HEK293T (cell line): ENCODE results near the gene PCGF3.

Experiments
- CTCF ChIA-PET: fragments of 350-600 bp; formaldehyde crosslinking; extraction: SDS; loops from one replicate; lab custom pipeline; 2021; ENCODE audit warnings: antibody characterized with exemption, inconsistent platforms; lab: Yijun Ruan, JAX
- POLR2A ChIA-PET: fragments of 350-600 bp; formaldehyde crosslinking; extraction: SDS; loops from one replicate; lab custom pipeline; 2020; ENCODE audit warnings: antibody characterized with exemption, inconsistent platforms; lab: Yijun Ruan, JAX
- DNase-seq: peaks from one replicate; pipeline ENCODE4 v3.0.0; 2012; ENCODE audit warnings: mixed read lengths; ENCODE audit errors: extremely low spot score
- ARNT ChIP-seq: fragments of 450-650 bp; IDR thresholded peaks from 2 replicates; pipeline ENCODE4 v1.6.1; 2017; ENCODE audit warnings: mild to moderate bottlenecking
- BHLHE40 ChIP-seq: fragments of 450-650 bp; IDR thresholded peaks from 2 replicates; pipeline ENCODE4 v1.6.1; 2016; ENCODE audit warnings: mild to moderate bottlenecking, moderate library complexity, borderline replicate concordance
- CTBP1 ChIP-seq: fragments of 450-650 bp; IDR thresholded peaks from 2 replicates; pipeline ENCODE4 v1.6.1; 2016; ENCODE audit warnings: borderline replicate concordance
- ELF4 ChIP-seq: fragments of 450-650 bp; IDR thresholded peaks from 2 replicates; pipeline ENCODE4 v1.6.1; 2017; ENCODE audit warnings: antibody characterized with exemption
- FOXA1 ChIP-seq: fragments of 450-650 bp; IDR thresholded peaks from 2 replicates; pipeline ENCODE4 v1.6.1; 2016; ENCODE audit warnings: mild to moderate bottlenecking
- FOXK2 ChIP-seq: fragments of 450-650 bp; IDR thresholded peaks from 2 replicates; pipeline ENCODE4 v1.6.1; 2016; ENCODE audit warnings: mild to moderate bottlenecking
- FOXM1 ChIP-seq: fragments of 450-650 bp; IDR thresholded peaks from 2 replicates; pipeline ENCODE4 v1.6.1; 2017; ENCODE audit warnings: mild to moderate bottlenecking, borderline replicate concordance
- HDGF ChIP-seq: fragments of 450-650 bp; IDR thresholded peaks from 2 replicates; pipeline ENCODE4 v1.6.1; 2017; ENCODE audit warnings: antibody characterized with exemption, borderline replicate concordance
- L3MBTL2 ChIP-seq: fragments of 450-650 bp; conservative IDR thresholded peaks from 2 replicates; pipeline ENCODE4 v1.6.1; 2016; ENCODE audit warnings: mild to moderate bottlenecking
- LEF1 ChIP-seq: fragments of 450-650 bp; IDR thresholded peaks from 2 replicates; pipeline ENCODE4 v1.6.1; 2017; ENCODE audit warnings: mild to moderate bottlenecking, borderline replicate concordance
- NFRKB ChIP-seq: fragments of 450-650 bp; IDR thresholded peaks from 2 replicates; pipeline ENCODE4 v1.6.1; 2016; ENCODE audit warnings: mild to moderate bottlenecking, moderate library complexity
- SP1 ChIP-seq: fragments of 450-650 bp; IDR thresholded peaks from 2 replicates; pipeline ENCODE4 v1.6.1; 2017
- SUZ12 ChIP-seq: fragments of 450-650 bp; IDR thresholded peaks from 2 replicates; pipeline ENCODE4 v1.6.1; 2016; ENCODE audit warnings: mild to moderate bottlenecking
- TARDBP ChIP-seq: fragments of 450-650 bp; IDR thresholded peaks from 2 replicates; pipeline ENCODE4 v1.6.1; 2016
- ZNF384 ChIP-seq: fragments of 450-650 bp; IDR thresholded peaks from 2 replicates; pipeline ENCODE4 v1.6.1; 2016
- TF ChIP-seq, protein P1 (sequence below): fragments of 450-650 bp; IDR thresholded peaks from 2 replicates; pipeline ENCODE4 v1.6.1; 2016

The PCGF3 gene

DNA sequence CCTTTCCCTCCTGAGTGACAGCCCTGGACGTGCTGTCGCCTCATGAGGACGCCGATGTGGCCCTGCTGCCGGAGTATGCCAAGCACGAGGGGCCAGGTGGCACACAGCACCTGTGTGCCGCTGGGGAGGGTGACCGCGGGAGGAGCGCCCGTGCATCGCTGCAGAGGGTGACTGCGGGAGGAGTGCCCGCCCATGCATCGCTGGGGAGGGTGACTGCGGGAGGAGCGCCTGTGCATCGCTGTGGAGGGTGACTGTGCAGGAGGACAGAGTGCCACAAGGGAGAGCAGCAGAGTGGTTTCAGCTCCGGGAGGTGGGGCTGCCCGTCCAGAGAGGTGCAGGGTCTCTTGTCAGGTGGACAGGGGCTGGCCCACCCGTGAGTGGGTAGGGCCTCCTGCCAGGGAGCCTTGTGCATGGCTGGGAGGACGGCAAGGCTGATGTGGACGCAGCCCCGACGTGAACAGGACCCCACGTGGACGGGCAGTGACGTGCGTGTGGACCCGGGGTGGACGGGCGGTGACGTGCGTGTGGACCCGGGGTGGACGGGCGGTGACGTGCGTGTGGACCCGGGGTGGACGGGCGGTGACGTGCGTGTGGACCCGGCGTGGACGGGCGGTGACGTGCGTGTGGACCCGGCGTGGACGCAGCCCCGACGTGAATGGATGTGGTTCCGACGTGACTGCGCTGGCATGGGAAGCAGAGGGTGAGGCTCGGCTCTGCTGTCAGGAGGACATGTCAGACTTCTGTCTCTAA is 14.7 kb downstream of the PCGF3 start:
- ChIA-PET CTCF (interaction anchor here (0.8 kb wide), 1 partner anchor 21 kb away, joined by 3 read pairs; no protein-coding TSS in a partner anchor), POLR2A (no interaction called here)
- DNase-seq: no peak
- no peak for TF ChIP-seq FOXM1
- no peak for TF ChIP-seq TARDBP
- TF ChIP-seq L3MBTL2: no peak
- no peak for TF ChIP-seq FOXK2
- no peak for TF ChIP-seq SUZ12
- no peak for TF ChIP-seq CTBP1

DNA sequence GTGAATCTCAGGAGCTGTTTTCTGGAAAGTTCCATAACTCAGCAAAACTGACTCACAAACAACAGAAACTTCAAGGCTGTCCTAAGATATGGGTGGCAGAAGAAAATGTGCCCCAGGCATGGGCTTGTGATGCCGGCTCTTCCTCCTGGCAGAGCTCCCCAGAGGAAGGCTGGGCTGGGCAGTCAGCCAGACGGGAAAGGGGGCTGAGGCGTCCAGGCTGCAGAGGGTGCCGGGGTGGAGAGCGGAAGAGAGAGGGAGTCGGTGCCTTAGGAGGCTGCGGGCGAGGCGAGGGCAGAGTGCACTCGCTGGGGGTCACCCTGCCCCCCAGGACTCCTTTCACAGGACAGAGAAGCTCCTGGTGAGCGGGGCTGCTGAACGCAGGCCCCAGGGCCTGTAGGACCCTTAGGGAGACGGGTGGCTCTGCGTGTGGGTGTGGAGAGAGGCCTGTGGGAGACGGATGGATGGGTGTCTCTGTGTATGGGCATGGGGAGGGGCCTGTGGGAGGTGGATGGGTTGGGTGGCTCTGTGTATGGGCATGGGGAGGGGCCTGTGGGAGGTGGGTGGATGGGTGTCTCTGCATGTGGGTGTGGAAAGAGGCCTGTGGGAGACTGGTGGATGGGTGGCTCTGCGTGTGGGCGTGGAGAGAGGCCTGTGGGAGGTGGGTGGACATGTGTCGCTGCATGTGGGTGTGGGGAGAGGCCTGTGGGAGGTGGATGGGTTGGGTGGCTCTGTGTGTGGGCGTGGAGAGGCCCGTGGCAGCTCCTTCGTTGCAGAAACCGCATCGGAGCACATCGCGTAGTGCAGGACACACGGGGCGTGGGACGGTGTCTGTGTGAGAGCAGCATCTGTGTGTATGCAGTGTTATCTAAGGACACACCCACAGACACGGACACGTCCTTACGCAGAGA is 15.9 kb downstream of the PCGF3 start:
- TF ChIP-seq FOXM1 (no peak), SUZ12 (no peak), TARDBP (no peak), HDGF (no peak), CTBP1 (no peak), L3MBTL2 (no peak), FOXK2 (no peak), FOXA1 (no peak), ARNT (no peak), LEF1 (no peak), ELF4 (no peak)
- CTCF ChIA-PET: no interaction called here
- DNase-seq: no peak
- POLR2A ChIA-PET: no interaction called here

DNA sequence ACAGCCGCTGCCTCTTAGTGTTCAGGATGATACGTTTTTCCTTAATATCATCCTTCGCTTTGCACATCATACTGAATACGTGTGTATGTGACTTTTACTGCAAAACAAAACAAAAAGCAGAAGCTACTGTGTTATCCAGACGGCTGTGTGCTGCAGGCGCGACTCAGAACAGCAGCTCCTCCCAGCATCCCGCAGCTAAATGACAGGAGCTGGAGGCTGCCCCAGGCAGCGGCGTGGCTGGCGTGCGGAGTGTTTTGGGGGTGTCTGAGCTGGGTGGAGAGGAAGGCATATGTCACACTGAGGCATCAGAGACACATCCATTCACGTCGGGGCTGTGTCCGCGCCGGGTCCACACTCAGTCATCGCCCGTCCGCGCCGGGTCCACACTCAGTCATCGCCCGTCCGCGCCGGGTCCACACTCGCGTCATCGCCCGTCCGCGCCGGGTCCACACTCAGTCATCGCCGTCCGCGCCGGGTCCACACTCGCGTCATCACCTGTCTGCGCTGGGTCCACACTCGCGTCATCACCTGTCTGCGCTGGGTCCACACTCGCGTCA is 16.6 kb downstream of the PCGF3 start:
- POLR2A ChIA-PET: no interaction called here
- DNase-seq: no peak
- CTCF ChIA-PET: no interaction called here
- TF ChIP-seq ZNF384: no peak
- no peak for TF ChIP-seq FOXM1
- TF ChIP-seq SP1: no peak
- no peak for TF ChIP-seq SUZ12
- TF ChIP-seq HDGF: no peak
- no peak for TF ChIP-seq FOXK2
- no peak for TF ChIP-seq TARDBP

DNA sequence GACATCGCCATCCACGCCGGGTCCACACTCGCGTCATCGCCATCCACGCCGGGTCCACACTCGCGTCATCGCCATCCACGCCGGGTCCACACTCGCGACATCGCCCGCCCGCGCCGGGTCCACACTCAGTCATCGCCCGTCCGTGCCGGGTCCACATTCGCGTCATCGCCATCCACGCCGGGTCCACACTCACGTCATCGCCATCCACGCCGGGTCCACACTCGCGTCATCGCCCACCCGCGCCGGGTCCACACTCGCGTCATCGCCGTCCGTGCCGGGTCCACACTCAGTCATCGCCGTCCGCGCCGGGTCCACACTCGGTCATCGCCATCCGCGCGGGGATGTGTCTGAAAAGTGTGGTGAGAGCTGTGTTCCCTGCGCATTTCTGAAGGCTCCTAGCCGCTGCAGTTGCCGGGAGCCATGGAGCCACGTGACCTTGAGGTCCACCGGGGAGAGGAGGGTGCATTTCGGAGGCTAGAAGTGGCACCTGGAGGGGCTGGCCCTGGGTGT is 17.3 kb downstream of the PCGF3 start:
- CTCF ChIA-PET: no interaction called here
- DNase-seq: no peak
- TF ChIP-seq NFRKB (no peak), HDGF (no peak), SP1 (no peak)
- POLR2A ChIA-PET: no interaction called here

DNA sequence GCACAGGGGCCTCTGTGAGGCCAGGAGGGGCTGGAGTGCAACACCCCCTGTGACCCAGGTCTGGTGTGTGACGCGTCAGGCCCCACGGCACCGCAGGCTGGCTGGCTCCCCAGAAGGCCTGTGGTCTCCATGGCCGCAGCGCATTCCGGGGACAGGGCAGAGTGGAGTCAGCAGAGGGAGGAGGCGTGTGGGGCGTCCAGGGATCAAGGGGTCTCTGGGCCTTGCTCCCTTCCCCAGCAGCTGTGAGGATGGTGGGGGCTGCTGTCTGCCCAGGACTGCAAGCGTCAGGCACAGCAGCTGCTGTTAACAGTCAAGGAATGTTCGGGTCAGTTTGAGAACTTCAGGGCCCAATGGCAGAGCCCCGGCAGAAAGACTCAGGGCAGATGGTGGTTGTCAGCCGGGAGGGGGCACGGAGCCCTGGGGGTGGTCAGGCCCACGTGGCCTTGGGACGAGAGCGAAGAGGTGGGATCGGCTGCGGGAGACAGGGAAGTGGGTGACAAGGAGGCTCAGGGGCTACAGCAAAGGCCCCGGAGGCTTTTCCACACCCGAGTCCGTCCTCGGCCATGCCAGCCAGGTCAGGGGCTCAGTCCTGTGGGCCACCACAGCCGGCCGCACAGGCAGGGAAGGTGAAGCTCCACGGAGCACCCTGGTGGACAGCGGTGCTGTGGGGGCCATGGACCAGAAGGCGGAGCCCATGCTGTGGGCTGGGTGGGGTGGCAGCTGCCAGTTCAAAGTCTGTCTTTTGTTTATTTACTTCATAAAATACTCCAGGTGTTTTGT is 18.3 kb downstream of the PCGF3 start:
- no peak for TF ChIP-seq ARNT
- no peak for TF ChIP-seq BHLHE40
- TF ChIP-seq TARDBP: no peak
- TF ChIP-seq ZNF384: no peak
- no peak for TF ChIP-seq ELF4
- TF ChIP-seq SUZ12: no peak
- no peak for TF ChIP-seq FOXK2
- TF ChIP-seq CTBP1: no peak
- TF ChIP-seq, protein P1, sequence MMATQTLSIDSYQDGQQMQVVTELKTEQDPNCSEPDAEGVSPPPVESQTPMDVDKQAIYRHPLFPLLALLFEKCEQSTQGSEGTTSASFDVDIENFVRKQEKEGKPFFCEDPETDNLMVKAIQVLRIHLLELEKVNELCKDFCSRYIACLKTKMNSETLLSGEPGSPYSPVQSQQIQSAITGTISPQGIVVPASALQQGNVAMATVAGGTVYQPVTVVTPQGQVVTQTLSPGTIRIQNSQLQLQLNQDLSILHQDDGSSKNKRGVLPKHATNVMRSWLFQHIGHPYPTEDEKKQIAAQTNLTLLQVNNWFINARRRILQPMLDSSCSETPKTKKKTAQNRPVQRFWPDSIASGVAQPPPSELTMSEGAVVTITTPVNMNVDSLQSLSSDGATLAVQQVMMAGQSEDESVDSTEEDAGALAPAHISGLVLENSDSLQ: no peak
- TF ChIP-seq NFRKB: no peak
- no peak for TF ChIP-seq HDGF
- no peak for TF ChIP-seq FOXA1
- TF ChIP-seq FOXM1: no peak
- no peak for TF ChIP-seq L3MBTL2
- TF ChIP-seq SP1: no peak
- TF ChIP-seq LEF1: no peak
- ChIA-PET CTCF (no interaction called here), POLR2A (no interaction called here)
- DNase-seq: no peak

DNA sequence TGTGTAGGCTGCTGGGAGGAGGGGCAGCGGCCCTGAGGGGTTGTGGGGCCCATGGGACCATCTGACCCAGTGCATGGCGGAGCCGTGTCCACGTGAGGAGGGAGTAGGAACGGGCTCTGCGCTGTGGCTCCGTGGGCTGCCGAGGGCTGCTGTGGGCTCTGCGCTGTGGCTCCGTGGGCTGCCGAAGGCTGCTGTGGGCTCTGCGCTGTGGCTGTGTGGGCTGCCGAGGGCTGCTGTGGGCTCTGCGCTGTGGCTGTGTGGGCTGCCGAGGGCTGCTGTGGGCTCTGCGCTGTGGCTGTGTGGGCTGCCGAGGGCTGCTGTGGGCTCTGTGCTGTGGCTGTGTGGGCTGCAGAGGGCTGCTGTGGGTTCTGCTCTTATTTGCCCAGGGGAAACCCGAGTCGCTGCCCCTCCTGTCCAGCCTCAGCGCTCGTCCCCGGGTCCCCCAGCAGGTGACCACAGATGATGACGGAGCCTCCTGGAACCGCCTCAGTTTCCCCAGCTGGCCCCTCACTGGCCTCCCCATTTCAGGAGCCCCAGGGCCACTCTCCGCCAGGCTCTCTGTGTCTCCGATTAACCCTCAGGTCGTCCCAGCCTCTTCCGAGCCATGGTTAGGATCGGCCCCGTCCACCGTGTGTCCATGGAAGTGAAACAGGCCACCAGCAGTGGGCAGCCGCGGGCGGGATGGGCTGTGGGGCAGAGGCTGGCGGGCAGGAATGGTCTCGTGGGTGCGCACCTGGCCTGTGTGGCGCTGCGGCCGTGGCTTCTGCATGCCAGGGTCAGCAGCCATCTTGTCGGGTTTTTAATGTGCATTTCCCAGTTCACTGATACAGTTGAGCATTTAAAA is 20.0 kb downstream of the PCGF3 start:
- CTCF ChIA-PET: no interaction called here
- POLR2A ChIA-PET: no interaction called here
- no peak for DNase-seq
- TF ChIP-seq SUZ12 (no peak), HDGF (no peak), ZNF384 (no peak), FOXK2 (no peak), BHLHE40 (no peak), CTBP1 (no peak), FOXM1 (no peak), FOXA1 (no peak), ELF4 (no peak), ARNT (no peak), LEF1 (no peak), TARDBP (no peak)
- TF ChIP-seq, protein P1: no peak
